ENCODE measurements around the gene JRKL. TPM values are rescaled to one million over a fixed set of nuclear protein-coding genes. Genes with fewer than 3 reads are reported as not detected.

JRKL gene
- total and polyA plus RNA-seq, 2 of the 13 experiments (the other 11 are each of a cell fraction or from before 2014, with no cell fraction given) = 3.2 to 4.5 TPM

DNA sequence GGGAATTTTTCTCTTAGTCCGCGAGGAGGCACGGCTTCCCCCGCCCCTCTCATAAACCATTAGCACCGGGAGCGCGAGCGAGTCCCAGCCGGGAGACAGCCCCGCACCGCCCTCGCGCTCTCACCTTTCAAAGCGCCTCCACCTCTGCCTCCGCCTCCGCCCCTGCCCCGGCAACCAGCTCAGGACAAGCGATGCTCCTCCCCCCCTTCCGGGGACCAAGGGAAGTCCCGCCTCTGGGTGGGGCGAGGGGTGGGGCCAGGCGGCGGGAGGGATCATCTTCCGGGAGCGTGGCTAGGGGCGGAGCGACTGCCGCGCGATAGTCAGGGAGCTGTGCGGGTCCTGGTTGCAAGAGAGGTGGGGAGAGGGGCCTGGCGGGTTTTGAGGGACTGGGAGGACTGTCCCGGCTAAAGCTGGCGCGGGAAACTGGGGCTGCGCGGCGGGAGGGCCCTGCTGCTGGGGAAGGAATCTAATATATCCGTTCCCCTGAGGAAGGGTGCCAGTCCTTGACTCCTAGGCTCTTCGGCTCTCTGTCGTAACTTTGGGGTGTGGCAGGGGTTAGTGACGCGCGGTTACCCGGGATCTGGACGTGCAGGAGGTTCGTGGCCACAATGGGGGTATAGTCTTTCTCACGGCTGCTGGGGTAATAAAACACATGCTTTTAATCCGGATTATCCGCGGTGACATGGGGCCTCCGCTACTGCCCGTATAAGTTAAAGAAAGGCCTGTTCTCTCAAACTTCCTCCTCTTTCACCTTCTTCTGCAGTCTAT lies at the start of gene JRKL, which contains the start of gene CCDC82 (continued):
- TF ChIP-seq GFI1 (CRISPR knock-in tag; IDR thresholded peaks at IDR 0.05; ENCODE audit: borderline replicate concordance) (no peak; the same call in 1 of the 2 replicates), MED13 (CRISPR knock-in tag; IDR thresholded peaks at IDR 0.05) (0 out of 2 replicates have a peak, but pooled peaks have one; percentile 41), NBN (conservative IDR thresholded peaks at IDR 0.05) (no peak), REPIN1 (CRISPR knock-in tag; IDR thresholded peaks at IDR 0.05; ENCODE audit: borderline replicate concordance, low read depth) (peak; percentile 62), ZZZ3 (CRISPR knock-in tag; IDR thresholded peaks at IDR 0.05; ENCODE audit: borderline replicate concordance) (peak; percentile 78; the same call in 1 of the 2 replicates), ZNF543 (CRISPR knock-in tag; IDR thresholded peaks at IDR 0.05) (no peak), BRCA1 (CRISPR knock-in tag; IDR thresholded peaks at IDR 0.05) (no peak), KMT2B (CRISPR knock-in tag; IDR thresholded peaks at IDR 0.05) (peak; percentile 92), ZNF709 (CRISPR knock-in tag; IDR thresholded peaks at IDR 0.05) (0 out of 2 replicates have a peak, but pooled peaks have one; percentile 57), ZNF460 (CRISPR knock-in tag; IDR thresholded peaks at IDR 0.05; ENCODE audit: borderline replicate concordance) (0 out of 2 replicates have a peak, but pooled peaks have one; percentile 17), MIER3 (CRISPR knock-in tag; IDR thresholded peaks at IDR 0.05; ENCODE audit: borderline replicate concordance) (0 out of 2 replicates have a peak, but pooled peaks have one; percentile 49), ZNF672 (CRISPR knock-in tag; IDR thresholded peaks at IDR 0.05) (no peak), CHD2 (IDR thresholded peaks at IDR 0.05; ENCODE audit: low read depth, low read length) (no peak; the same call in 1 of the 2 replicates), HDAC2 (CRISPR knock-in tag; IDR thresholded peaks at IDR 0.05) (no peak; the same call in 1 of the 2 replicates), RNF2 (conservative IDR thresholded peaks at IDR 0.05; ENCODE audit: low read depth) (no peak), NAIF1 (CRISPR knock-in tag; IDR thresholded peaks at IDR 0.05; ENCODE audit: borderline replicate concordance) (no peak), ARNT (IDR thresholded peaks at IDR 0.05) (no peak), SIN3B (IDR thresholded peaks at IDR 0.05; ENCODE audit: low read length) (no peak), ZNF614 (CRISPR knock-in tag; IDR thresholded peaks at IDR 0.05; ENCODE audit: borderline replicate concordance) (peak; percentile 64; the same call in 1 of the 2 replicates), ETV6 (CRISPR knock-in tag; conservative IDR thresholded peaks at IDR 0.05) (no peak), ZNF563 (CRISPR knock-in tag; IDR thresholded peaks at IDR 0.05) (peak; percentile 80), GTF2F1 (IDR thresholded peaks at IDR 0.05; ENCODE audit: low read length) (0 out of 2 replicates have a peak, but pooled peaks have one; percentile 18), HOXA5 (CRISPR knock-in tag; IDR thresholded peaks at IDR 0.05) (peak; percentile 73), BCL6 (CRISPR knock-in tag; IDR thresholded peaks at IDR 0.05) (no peak)
- TF ChIP-seq, protein P1, sequence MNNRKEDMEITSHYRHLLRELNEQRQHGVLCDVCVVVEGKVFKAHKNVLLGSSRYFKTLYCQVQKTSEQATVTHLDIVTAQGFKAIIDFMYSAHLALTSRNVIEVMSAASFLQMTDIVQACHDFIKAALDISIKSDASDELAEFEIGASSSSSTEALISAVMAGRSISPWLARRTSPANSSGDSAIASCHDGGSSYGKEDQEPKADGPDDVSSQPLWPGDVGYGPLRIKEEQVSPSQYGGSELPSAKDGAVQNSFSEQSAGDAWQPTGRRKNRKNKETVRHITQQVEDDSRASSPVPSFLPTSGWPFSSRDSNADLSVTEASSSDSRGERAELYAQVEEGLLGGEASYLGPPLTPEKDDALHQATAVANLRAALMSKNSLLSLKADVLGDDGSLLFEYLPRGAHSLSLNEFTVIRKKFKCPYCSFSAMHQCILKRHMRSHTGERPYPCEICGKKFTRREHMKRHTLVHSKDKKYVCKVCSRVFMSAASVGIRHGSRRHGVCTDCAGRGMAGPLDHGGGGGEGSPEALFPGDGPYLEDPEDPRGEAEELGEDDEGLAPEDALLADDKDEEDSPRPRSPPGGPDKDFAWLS (CRISPR knock-in tag; IDR thresholded peaks at IDR 0.05; ENCODE audit: borderline replicate concordance) = no peak
- TF ChIP-seq, protein P2, sequence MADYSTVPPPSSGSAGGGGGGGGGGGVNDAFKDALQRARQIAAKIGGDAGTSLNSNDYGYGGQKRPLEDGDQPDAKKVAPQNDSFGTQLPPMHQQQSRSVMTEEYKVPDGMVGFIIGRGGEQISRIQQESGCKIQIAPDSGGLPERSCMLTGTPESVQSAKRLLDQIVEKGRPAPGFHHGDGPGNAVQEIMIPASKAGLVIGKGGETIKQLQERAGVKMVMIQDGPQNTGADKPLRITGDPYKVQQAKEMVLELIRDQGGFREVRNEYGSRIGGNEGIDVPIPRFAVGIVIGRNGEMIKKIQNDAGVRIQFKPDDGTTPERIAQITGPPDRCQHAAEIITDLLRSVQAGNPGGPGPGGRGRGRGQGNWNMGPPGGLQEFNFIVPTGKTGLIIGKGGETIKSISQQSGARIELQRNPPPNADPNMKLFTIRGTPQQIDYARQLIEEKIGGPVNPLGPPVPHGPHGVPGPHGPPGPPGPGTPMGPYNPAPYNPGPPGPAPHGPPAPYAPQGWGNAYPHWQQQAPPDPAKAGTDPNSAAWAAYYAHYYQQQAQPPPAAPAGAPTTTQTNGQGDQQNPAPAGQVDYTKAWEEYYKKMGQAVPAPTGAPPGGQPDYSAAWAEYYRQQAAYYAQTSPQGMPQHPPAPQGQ (CRISPR knock-in tag; IDR thresholded peaks at IDR 0.05; ENCODE audit: borderline replicate concordance) = no peak
- TF ChIP-seq, protein P3, sequence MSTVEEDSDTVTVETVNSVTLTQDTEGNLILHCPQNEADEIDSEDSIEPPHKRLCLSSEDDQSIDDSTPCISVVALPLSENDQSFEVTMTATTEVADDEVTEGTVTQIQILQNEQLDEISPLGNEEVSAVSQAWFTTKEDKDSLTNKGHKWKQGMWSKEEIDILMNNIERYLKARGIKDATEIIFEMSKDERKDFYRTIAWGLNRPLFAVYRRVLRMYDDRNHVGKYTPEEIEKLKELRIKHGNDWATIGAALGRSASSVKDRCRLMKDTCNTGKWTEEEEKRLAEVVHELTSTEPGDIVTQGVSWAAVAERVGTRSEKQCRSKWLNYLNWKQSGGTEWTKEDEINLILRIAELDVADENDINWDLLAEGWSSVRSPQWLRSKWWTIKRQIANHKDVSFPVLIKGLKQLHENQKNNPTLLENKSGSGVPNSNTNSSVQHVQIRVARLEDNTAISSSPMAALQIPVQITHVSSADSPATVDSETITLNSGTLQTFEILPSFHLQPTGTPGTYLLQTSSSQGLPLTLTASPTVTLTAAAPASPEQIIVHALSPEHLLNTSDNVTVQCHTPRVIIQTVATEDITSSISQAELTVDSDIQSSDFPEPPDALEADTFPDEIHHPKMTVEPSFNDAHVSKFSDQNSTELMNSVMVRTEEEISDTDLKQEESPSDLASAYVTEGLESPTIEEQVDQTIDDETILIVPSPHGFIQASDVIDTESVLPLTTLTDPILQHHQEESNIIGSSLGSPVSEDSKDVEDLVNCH (CRISPR knock-in tag; IDR thresholded peaks at IDR 0.05) = no peak

All from HepG2 (cell line).